Measurements from ENCODE around the gene AKT3.
"Not testable (repeated sequence)": the region's sequence is repeated elsewhere in the genome, so short reads cannot be mapped to it uniquely, and the experiment has no call there.

AKT3 gene

DNA sequence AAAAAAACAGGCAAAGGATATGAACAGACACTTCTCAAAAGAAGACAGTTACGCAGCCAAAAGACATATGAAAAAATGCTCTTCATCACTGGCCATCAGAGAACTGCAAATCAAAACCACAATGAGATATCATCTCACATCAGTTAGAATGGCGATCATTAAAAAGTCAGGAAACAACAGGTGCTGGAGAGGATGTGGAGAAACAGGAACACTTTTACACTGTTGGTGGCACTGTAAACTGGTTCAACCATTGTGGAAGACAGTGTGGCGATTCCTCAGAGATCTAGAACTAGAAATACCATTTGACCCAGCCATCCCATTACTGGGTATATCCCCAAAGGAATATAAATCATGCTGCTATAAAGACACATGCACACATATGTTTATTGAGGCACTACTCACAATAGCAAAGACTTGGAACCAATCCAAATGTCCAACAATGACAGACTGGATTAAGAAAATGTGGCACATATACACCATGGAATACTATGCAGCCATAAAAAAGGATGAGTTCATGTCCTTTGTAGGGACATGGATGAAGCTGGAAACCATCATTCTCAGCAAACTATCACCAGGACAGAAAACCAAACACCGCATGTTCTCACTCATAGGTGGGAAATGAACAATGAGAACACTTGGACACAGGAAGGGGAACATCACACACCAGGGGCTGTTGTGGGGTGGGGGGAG is 77.5 kb downstream of the AKT3 start:
- not testable (repeated sequence) for DNase-seq

DNA sequence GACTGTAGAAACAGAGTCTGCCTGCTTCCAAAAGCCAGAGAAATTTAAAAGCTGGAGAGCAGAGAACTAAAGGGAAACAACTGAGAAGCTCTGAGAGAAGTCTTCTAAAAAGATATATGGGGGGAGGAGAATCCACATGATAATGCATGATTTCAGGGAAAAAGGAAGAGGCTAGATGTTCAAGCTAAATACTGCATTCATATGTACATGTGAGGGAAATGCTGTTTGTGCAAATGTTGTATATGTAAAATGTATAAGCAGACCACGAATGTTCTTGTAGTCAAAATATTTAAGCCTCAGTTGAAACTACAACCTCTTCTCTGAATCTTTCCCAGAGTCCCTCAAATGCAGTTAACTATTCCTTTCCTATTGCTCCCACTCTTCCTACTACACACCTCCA is 79.2 kb downstream of the AKT3 start:
- no peak for DNase-seq

DNA sequence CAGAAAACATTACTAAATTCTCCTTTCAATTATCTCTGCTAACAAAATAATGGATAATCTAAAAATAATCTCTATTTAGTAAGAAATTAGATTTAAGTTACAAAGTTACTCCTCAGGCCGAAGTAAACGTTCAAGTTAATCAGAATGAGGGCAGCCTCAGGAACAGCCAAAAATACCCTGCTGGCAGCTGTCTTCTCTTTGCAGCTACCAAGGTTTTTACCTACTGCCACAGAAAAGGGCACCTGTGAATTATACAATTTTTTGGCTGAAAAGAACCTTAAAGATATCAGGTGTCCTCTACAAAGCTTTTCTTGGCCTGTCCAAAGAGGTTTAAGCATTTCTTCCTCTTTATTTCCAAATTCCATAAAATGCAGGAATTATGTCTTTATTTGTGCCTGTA is 84.4 kb downstream of the AKT3 start:
- DNase-seq = no peak

DNA sequence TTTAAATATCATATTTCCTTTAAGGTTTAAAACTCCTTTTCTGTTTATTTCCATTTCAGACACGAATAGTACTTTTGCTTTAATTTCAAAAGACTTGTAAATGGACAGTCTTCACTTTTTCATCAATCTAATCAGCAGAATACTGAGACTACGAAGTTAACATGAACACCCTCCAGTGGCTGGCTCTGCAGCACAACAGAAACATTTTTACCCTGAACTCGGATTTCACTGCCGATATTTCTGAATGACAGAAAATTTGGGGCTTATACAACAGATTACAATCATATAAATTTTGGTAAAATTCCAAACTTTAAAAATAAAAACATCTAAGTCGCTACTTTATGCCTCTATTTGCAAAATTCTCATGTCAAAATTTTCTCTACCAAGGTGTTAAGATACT is 86.2 kb downstream of the AKT3 start:
- no peak for DNase-seq

DNA sequence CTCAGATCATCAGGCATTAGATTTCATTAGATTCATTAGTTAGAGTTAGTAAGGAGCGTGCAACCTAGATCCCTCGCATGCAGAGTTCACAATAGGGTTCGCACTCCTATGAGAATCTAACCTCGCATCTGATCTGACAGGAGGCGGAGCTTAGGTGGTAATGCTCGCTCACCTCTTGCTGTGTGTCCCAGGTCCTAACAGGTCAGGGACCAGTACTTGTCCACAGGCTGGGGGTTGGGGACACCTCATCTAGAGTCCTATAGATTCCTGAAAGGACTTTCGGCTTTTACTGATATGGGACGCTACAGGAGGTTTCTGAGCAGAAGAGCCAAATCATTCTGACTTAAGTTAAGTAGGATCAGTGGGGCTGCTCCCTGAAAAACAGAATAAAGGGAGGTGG is 91.4 kb downstream of the AKT3 start:
- no peak for DNase-seq

DNA sequence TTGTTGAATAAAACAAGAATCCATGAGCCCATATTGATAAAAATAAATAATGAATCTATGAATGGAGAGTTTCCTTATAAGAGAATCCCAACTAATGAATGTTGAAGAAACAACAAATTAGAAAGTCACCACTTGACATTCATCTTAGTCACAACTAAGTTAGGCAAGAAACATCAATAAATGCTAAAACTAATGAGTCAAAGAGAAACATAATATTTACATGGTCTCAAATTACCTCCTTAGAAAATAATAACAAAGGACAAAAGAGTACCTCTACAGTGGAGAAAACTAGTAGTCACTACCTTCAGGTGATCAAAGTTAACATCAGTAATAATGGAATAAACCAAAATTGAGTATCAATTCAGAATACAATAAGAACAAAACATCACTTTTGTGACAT is 93.5 kb downstream of the AKT3 start:
- no peak for DNase-seq

DNA sequence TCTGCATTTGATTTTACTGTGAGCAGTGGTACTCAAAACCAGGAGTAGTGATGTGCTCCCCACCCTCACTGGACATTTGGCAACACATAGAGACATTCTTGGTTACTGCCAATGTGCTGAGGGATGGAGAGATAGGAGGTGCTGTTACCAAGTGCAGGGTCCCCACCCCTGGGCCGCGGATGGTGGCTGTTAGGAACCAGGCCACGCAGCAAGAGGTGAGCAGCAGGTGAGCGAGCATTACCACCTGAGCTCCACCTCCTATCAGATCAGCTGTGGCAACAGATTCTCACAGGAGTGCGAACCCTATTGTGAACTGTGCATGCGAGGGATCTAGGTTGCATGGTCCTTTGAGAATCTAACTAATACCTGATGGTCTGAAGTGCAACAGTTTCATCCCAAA is 95.7 kb downstream of the AKT3 start:
- no peak for DNase-seq

DNA sequence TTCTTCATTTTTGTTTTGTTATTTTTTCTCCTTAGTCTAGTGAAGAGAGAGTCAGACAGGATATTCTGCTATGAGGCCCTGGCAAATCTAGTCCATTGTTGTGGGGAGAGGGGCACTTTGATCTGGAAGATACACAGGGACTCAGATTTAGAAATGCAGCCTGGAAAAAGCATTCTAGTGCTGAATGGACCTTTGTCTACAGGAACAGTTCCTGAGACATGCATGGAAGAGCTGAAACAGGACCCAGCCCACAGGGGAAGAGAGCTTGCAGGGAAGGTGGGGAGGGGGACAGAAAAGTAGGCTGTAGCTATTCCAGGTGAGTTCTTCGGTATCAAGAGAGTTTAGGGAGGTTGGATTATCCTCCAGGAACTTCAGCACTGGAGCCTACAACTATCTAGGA is 98.5 kb downstream of the AKT3 start:
- no peak for DNase-seq

DNA sequence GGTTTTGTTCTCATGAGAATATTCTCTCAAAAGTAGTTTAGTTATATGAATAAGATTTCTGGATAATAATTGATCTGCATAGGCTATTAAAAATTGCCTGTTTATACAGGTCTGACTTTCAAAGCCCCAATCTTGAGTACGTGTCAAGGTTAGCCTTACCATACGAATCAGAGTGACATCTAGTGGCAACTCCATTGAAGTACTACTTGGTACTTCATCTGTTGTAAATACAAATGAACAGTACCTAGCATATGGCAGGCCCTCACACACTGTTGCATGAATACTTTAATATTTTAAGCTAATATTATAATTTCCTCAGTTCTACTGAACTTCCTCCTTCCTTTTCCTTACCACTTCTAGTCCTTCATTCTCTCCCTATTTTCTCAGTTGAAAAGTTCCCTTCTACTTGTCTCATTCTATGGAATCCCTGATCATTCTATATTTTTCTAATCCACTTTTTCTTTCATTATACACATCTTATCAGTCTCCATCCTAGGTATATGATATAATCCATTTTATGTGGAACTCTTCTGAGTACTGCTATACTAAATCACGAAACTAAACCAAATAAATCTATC is 101.2 kb downstream of the AKT3 start:
- DNase-seq = peak; percentile 56

DNA sequence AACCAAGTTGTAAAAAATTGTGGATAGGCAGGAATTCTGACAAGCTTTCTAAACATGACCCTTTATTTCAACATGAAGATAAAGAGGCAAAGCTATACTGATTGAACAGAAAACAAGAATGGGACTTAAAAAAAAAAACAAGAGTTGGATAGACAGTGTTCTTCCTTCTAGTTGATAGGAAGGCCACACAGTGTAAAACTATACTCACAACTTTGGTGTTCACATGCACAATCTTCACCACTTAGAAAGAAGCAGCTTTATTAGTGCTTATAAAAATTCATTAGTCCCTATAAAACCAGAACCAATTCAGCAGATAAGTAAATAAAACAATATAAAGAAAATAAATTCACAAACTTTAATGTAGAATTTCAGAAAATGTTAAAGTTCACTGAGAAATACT is 101.8 kb downstream of the AKT3 start:
- DNase-seq = no peak

DNA sequence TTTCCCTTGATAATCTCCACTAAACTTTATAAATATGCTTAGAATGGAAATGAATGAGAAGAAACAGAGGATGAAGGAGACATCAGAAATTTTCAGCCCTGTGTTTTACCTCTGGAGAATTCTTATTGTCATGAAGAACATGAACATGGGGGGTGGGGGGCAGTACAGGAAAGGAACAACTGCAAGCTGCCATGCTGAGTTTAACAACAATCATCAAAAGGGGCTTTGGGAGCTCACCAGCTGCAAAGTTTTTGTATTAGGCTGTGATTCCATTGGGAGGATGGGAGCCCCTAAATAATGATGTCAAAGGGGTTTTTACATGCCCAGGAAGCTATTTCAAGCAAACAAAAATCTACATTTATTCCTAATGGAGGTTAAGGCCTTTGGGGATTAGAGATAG is 103.3 kb downstream of the AKT3 start:
- no peak for DNase-seq

DNA sequence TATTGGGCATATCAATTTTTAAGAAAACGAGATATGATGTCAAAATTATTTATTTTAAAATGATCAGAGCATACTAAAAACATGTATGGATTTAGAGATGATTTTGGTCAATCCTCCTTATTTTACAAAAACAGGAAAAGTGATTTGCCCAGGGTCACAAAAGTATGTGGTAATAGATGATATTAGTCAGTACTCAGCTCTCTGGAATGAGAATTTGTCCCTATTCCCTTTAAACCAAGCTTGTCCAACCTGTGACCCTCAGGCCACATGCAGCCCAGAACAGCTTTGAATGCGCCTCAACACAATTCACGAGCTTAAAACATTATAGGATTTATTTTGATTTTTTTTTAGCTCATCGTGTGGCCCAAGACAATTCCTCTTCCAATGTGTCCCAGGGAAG is 104.7 kb downstream of the AKT3 start:
- no peak for DNase-seq

DNA sequence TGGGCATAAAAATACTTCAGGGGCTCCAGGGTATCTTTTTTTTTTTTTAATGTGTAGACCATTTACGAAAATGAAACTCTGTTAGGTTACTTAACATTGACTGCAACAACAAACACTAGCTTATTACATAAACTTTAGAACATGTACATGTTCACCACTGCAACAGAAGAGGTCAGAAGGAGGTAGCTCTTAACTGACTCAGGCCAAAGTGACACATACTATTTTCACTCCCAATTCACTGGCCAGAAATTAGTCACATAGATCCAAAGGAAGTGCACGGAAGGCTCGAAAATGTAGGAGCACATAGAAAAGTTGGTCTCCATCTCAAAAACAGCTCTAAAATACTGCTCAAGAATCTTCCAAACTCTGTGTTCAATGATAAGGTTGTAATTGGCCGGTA is 107.2 kb downstream of the AKT3 start:
- no peak for DNase-seq

DNA sequence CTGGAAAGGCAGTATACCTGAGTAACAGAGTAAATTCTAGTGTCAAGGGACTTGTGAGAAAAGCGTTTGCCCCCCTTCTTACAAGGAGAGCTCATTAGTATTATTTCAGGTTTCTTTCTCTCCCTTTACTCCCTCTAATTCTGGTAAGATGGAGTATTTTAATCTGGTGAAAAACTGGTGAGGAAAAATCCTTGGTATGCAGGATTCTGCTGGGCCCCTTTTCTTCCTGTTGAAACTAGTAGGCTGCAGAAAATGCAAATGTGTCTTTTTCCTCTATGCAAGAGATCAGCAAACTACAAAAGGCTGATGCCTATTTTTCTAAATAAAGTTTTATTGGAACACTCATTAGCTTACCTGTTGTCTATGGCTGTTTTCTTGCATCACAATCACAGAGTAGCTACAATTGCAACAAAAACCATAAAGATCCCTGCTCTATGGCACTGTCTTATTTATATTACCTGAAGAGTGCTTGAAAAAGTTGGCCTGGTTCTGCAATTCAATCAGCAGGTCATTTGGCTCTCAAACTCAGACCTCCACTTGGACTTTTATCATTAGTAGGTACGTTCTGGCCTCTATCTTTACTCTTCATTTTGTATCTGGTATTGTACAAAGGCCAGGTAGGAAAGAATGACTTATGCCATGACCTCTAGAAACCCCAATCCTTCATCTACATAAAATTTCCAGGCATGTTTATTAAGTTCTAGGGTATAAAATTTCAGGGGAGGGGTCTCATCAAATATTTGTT is 109.6 kb downstream of the AKT3 start:
- no peak for DNase-seq

DNA sequence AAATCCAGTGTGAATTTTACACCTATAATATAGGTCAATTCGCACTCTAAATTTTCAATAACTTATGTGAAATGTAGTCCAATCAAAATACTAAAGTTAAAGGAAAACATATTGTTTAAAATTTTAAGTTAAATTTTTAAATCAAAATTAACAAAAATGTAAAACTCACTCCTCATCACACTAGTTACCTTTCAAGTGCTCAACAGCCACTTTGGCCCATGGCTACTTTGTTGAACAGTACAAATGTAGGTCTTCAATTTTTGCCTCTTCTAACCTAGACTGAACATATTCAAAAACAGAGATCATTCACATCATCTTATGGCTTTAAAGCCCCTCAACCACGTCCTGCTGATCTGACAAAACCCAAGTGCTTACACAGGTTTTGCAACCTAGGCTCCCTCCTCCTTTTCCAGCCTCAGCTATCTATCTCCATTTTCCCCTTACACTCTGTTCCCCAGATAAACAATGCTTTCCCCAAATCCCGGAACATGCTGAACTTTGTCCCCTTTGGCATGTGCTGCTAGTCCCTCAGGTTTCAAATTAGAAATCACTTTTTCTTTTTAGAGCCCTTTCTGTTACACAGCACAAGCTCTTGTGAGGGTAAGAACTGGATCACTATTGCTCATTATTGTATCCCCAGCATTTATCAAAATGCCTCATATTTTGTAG is 110.6 kb downstream of the AKT3 start:
- DNase-seq = no peak

DNA sequence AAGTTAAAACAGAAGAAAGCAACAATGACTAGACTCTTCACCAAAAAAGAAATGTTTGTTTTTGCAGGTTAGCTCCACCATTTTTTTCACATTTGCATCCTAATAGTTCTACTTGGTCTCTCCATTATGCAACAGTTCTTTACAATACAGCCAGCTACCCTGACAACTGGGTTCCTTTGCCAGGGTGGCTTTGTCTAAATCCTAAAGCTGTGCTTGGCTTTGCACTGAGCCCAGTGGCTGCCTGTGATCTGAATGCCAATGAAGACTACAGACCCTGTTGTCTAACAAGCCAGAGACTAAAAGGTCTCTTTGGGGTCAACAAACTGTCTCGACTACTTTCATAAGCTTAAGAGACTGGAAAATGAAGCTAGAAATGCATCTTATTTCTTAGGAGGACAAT is 112.0 kb downstream of the AKT3 start:
- DNase-seq = no peak

DNA sequence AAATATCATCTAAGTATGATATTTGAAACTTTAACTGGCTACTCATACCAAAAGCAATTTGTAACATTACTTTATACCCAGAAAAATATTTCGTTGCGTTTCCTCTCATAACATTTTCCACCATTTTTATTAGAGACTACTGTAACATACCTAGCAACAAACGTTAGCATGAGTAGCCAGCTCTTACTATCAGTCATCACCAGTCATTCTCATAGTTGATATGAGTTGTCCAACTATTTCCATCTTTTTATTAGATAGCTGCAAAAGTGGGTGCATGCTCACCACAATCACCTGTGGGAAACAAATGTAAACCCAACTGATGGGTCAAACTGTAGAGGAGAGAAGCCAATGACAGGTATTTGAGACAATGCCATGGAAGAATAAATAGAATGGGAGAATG is 114.6 kb downstream of the AKT3 start:
- DNase-seq = no peak

DNA sequence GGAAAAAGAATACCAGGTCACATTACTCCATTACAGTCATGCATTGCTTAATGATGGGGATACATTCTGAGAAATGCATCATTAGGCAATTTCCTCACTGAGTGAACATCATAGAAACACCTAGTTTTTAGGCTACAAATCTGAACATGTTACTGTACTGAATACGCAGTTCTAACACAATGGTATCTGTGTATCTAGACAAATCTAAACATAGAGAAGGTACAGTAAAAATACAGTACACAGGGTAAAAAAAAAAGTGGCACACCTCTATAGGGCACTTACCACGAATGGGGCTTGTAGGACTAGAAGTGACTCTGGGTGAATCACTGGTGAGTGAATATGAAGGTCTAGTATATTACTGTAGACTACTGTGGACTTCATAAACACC is 115.7 kb downstream of the AKT3 start:
- DNase-seq = no peak

DNA sequence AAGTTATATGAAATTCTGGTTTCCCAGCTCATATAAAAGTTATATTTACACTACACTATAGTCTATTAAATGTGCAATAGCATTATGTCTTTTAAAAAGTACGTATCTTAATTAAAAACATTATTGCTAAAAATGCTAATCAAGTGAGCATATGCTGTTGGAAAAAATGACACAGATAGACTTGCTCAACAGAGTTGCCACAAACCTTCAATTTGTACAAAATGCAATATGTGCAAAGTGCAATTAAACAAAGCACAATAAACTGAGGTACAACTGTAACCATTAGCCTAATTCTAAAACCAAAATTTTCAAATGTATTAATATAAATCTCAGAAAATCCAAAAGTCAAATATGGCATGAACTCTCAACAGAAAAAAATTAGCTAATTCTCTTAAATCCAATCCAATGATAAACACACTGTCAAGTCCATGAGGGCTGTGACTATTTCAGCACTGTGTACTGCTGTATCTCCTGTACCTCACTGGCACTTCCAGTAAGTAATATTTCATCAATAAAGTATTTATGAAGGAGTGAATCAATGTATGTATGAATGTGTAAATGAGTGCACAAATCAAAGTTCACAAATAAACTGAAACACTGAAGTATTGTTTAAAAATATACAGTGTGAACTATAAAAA is 116.3 kb downstream of the AKT3 start:
- DNase-seq = no peak

DNA sequence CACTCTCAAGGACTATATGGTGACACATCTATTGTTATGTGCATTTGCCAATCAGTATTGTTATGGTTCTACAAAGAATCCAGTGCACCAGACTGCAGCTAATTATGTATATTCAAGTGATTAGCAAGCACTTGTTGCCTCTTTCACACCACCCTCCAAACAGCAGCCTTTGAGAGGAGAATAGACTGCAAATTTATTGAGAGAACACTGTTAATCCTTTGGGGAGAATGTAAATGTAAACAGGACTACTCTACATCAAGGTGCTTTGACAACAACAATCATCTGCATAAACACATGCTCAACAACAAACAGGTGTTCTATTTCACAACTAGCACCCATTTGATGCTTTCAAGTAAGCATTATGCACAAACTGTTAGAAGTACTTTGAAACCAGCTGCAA is 117.4 kb downstream of the AKT3 start:
- peak; percentile 53 for DNase-seq

DNA sequence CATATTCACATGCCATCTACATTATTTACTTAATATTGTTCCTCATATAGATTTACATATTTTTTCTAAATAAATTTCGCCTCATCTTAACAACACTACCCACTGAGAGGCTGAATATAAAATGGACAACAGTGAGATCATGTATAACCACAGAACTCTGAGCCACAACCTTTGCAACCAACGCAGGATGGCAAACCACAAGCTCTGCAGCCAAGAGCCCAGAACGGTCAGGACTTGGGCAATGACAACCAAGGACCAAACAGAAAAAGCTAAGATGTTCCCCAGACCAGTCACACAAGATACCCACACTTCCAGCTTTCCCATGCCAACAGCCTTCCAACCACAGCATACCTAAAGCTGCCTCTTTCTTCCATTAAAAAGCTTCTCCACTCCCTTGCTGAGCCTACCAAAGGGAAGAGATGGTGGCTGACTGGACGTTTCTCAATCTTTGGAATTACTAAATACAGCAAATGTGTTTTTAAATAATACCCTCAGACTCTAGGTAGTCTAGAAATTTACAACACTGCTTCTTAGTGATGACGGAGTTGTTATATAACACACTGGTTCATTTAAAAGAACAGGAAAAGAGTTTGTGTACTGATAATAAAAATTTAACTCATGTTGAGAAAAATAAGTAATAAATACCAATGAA is 117.9 kb downstream of the AKT3 start:
- DNase-seq = no peak

DNA sequence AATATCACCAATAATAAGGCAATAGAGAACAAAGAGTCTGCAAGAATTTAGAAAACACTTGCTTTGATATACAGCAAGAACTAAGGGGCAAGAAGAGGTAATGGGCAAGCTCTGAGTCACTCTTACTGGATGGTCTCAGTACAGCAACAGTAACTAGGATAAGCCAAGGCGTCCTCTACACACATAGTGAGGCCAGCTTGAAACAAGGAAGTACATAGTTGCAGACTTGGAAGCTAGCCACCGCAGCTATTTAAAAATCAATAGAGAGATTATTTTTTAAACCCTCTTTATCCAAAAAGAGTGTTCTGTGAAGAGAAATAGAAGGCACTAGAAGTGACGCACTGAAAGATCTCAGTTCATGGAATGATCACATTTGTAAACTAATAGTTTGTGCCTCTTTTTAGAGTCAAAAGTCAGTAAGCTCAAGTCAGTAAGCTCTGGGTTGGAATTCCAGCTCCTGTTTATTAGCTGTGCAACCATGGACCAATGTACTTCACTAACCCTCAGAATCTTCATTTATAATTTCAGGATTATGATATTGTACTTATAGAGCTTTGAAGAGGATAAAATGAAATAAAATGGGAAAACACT is 118.6 kb downstream of the AKT3 start:
- peak; percentile 66 for DNase-seq
